H1 (cell line): ENCODE measurements around the gene PTN. TPM values are rescaled to one million over a fixed set of nuclear protein-coding genes. Genes with fewer than 3 reads are reported as not detected.

Source experiments
- CBX5 ChIP-seq: fragments of 300-800, 300-1000 bp; sonication (generic); IDR thresholded peaks from 2 replicates; pipeline ENCODE4 v1.7.1; 2016; ENCODE audit warnings: antibody characterized with exemption, low read length, low read depth
- CBX8 ChIP-seq: fragments of 300-800, 300-1000 bp; sonication (generic); IDR thresholded peaks from 2 replicates; pipeline ENCODE4 v1.7.1; 2016; ENCODE audit warnings: low read depth, low read length, borderline replicate concordance
- HDAC2 ChIP-seq, 2 experiments: fragments of 300-600 bp in 1 of 2; sonication (generic) in 1 of 2; IDR thresholded peaks; 2 replicates each; pipeline ENCODE4 v1.6.1; 2011 to 2012; ENCODE audit warnings: low read depth in 2 of 2, low read length in 2 of 2, mild to moderate bottlenecking in 2 of 2, moderate library complexity in 2 of 2, borderline replicate concordance in 1 of 2, inconsistent platforms in 1 of 2
- POU5F1 ChIP-seq: IDR thresholded peaks from 2 replicates; pipeline ENCODE4 v1.6.1; 2011; ENCODE audit warnings: low read depth, mild to moderate bottlenecking, low read length, moderate library complexity
- RAD21 ChIP-seq, 2 experiments: IDR thresholded peaks in 1 of 2; conservative IDR thresholded peaks in 1 of 2; 2 replicates each; pipeline ENCODE4 v1.6.1; 2011; ENCODE audit warnings: low read depth in 2 of 2, low read length in 2 of 2, improper control_type of control experiment in 1 of 2, inconsistent platforms in 1 of 2, mild to moderate bottlenecking in 1 of 2, moderate library complexity in 1 of 2
- SIN3A ChIP-seq, 2 experiments: IDR thresholded peaks in 1 of 2; conservative IDR thresholded peaks in 1 of 2; 2 replicates each; pipeline ENCODE4 v1.6.1; 2011 to 2012; ENCODE audit warnings: low read length in 2 of 2, improper control_type of control experiment in 1 of 2, low read depth in 1 of 2, mild to moderate bottlenecking in 1 of 2
- SP2 ChIP-seq: IDR thresholded peaks from 2 replicates; pipeline ENCODE4 v1.6.1; 2012; ENCODE audit warnings: mild to moderate bottlenecking, low read length, inconsistent platforms
- polyA plus RNA-seq, 7 experiments: library from polyadenylated mRNA; depleted of rRNA in 3 of 7; stranded (reverse) in 5 of 7; unstranded in 2 of 7; fragments of >200 nt in 5 of 7; fragments of 200-250 nt in 2 of 7; gene quantifications; 1 replicate in 5 of 7; 2 replicates in 1 of 7; 4 replicates in 1 of 7; pipeline versions ENCODE4 v1.2.1 to v1.2.3, GENCODE V29; 2011 to 2013; ENCODE audit warnings: missing spikeins in 2 of 7, mixed read lengths in 2 of 7
- total RNA-seq: library from RNA; stranded (reverse); fragmentation: NEBNext Ultra II Directional; extraction: Animal tissue kit (Norgen Biotek cat#: 25700); gene quantifications from 2 replicates; pipeline ENCODE4 v1.2.1, GENCODE V29; 2021

PTN gene
- total and polyA plus RNA-seq, 2 of the 8 experiments (the other 6 are each of a cell fraction or from before 2014, with no cell fraction given), result 23.1 to 27.8 TPM

GRCh38 chr7:137329411-137329810 is 14.1 kb downstream of the PTN start (continued):
- TF ChIP-seq CBX5 (no peak), HDAC2 (IDR thresholded peaks at IDR 0.05; ENCODE audit: borderline replicate concordance in 1 of 2, low read depth in 2 of 2, low read length in 2 of 2) (no peak), RAD21 (IDR thresholded peaks at IDR 0.05 in 1 of 2, conservative IDR thresholded peaks at IDR 0.05 in 1 of 2; ENCODE audit: low read depth in 2 of 2, low read length in 2 of 2) (no peak), SP2 (no peak), SIN3A (conservative IDR thresholded peaks at IDR 0.05 in 1 of 2, IDR thresholded peaks at IDR 0.05 in 1 of 2; ENCODE audit: low read depth in 1 of 2, low read length in 2 of 2) (no peak), POU5F1 (no peak), CBX8 (no peak)
